HCT116 (cell line): ENCODE measurements around the gene PRAMEF12. TPM values are rescaled to one million over a fixed set of nuclear protein-coding genes. Genes with fewer than 3 reads are reported as not detected.

Experiments used
- ATAC-seq: fragments of 200-7000 bp; cut with Tn5 transposase; 2 replicates; pipeline ENCODE4 v1.9.1; 2020; ENCODE audit warnings: mild to moderate bottlenecking, moderate library complexity
- BruUV-seq: library from RNA; stranded (reverse); fragments of 400-500 nt; replicated peaks from 2 replicates; lab custom pipeline; 2021; lab: Mats Ljungman, UMichigan
- CTCF ChIA-PET: fragments of 300-600 bp; sonication (Branson Sonifier 250); formaldehyde crosslinking; loops from one replicate; lab custom pipeline; 2021; ENCODE audit warnings: antibody characterized with exemption; lab: Charles Lee
- POLR2A ChIA-PET: fragments of 300-600, 350-600 bp; sonication (Branson Sonifier 250); formaldehyde crosslinking; loops from one replicate; lab custom pipeline; 2021; ENCODE audit warnings: antibody characterized with exemption; lab: Charles Lee
- RAD21 ChIA-PET, 2 experiments: fragments of 300-600 bp; sonication (Branson Sonifier 250); formaldehyde crosslinking; loops; one replicate each; lab custom pipeline; 2023; ENCODE audit warnings: low total read pairs in 2 of 2; ENCODE audit not compliant: uncharacterized antibody in 2 of 2, unreplicated experiment in 2 of 2, low non-redundant PET in 1 of 2; lab: Charles Lee
- DNase-seq: peaks from one replicate; pipeline ENCODE4 v3.0.0-alpha.2; 2010; ENCODE audit warnings: low read depth, low spot score
- H2AFZ ChIP-seq: fragments of 200-600 bp; shearing (Covaris generic), sonication (generic); 2 replicates; pipeline ENCODE4 v1.6.1; 2017; ENCODE audit warnings: low read depth, mixed run types, mixed read lengths, antibody characterized with exemption, low read length; ENCODE audit not compliant: poor library complexity, severe bottlenecking
- H3K27ac ChIP-seq: 2 replicates; pipeline ENCODE4 v1.5.1; 2012; ENCODE audit warnings: low read depth, low read length
- H3K27me3 ChIP-seq: fragments of 200-600 bp; sonication (generic); 2 replicates; pipeline ENCODE4 v1.6.1; 2016; ENCODE audit warnings: mixed run types, low read length, mixed read lengths; ENCODE audit not compliant: insufficient read depth
- H3K36me3 ChIP-seq, 2 experiments: fragments of 200-500 bp in 1 of 2; fragments of 200-600 bp in 1 of 2; sonication (Bioruptor generic) in 1 of 2; sonication (generic) in 1 of 2; 2 replicates each; pipeline versions ENCODE4 v1.5.1 to v1.6.1; 2014 to 2016; ENCODE audit warnings: low read length in 2 of 2, inconsistent platforms in 1 of 2, mixed read lengths in 1 of 2, mixed run types in 1 of 2; ENCODE audit not compliant: insufficient read depth in 2 of 2, control insufficient read depth in 1 of 2
- H3K4me1 ChIP-seq, 2 experiments: fragments of 200-600 bp in 1 of 2; sonication (generic) in 1 of 2; 2 replicates each; pipeline versions ENCODE4 v1.5.1 to v1.6.1; 2012 to 2017; ENCODE audit warnings: low read length in 2 of 2, inconsistent platforms in 1 of 2, mild to moderate bottlenecking in 1 of 2, mixed read lengths in 1 of 2, mixed run types in 1 of 2, moderate library complexity in 1 of 2; ENCODE audit not compliant: insufficient read depth in 2 of 2, control insufficient read depth in 1 of 2
- H3K4me2 ChIP-seq: fragments of 200-600 bp; sonication (generic); 2 replicates; pipeline ENCODE4 v1.6.1; 2017; ENCODE audit warnings: mixed run types, low read length, mixed read lengths
- H3K4me3 ChIP-seq, 2 experiments: fragments of 200-600 bp in 1 of 2; sonication (generic) in 1 of 2; replicated peaks in 1 of 2; 2 replicates each; pipeline ENCODE4 v1.5.1; 2011 to 2016; ENCODE audit warnings: low read length in 2 of 2, control low read depth in 1 of 2, low read depth in 1 of 2, mild to moderate bottlenecking in 1 of 2, mixed read lengths in 1 of 2, mixed run types in 1 of 2
- H3K79me2 ChIP-seq: fragments of 200-600 bp; sonication (generic); 2 replicates; pipeline ENCODE4 v1.6.1; 2017; ENCODE audit warnings: mild to moderate bottlenecking, mixed run types, low read length, moderate library complexity, mixed read lengths; ENCODE audit not compliant: insufficient read depth
- H3K9ac ChIP-seq: fragments of 200-600 bp; sonication (generic); 2 replicates; pipeline ENCODE4 v1.6.1; 2016; ENCODE audit warnings: low read length, mixed read lengths
- H3K9me2 ChIP-seq: fragments of 200-600 bp; sonication (generic), shearing (Covaris generic); 2 replicates; pipeline ENCODE4 v1.6.1; 2017; ENCODE audit warnings: mixed run types, mild to moderate bottlenecking, moderate library complexity; ENCODE audit not compliant: insufficient read depth
- H3K9me3 ChIP-seq, 2 experiments: fragments of 200-500 bp in 1 of 2; fragments of 200-600 bp in 1 of 2; sonication (Bioruptor generic) in 1 of 2; sonication (generic) in 1 of 2; 2 replicates each; pipeline ENCODE4 v1.6.1; 2014 to 2017; ENCODE audit warnings: low read length in 2 of 2, mixed read lengths in 2 of 2, inconsistent platforms in 1 of 2, low read depth in 1 of 2, mild to moderate bottlenecking in 1 of 2, mixed run types in 1 of 2, moderate library complexity in 1 of 2; ENCODE audit not compliant: control insufficient read depth in 1 of 2, insufficient read depth in 1 of 2
- H4K20me1 ChIP-seq: fragments of 200-600 bp; sonication (generic), shearing (Covaris generic); 2 replicates; pipeline ENCODE4 v1.6.1; 2017; ENCODE audit warnings: mixed run types, mild to moderate bottlenecking, moderate library complexity; ENCODE audit not compliant: insufficient read depth
- CBX3 ChIP-seq: IDR thresholded peaks from 2 replicates; pipeline ENCODE4 v1.6.1; 2012; ENCODE audit warnings: low read depth
- ELF1 ChIP-seq: IDR thresholded peaks from 2 replicates; pipeline ENCODE4 v1.6.1; 2012; ENCODE audit warnings: low read depth, borderline replicate concordance
- EZH2 ChIP-seq: fragments of 200-600 bp; sonication (generic); IDR thresholded peaks from 2 replicates; pipeline ENCODE4 v1.6.1; 2017; ENCODE audit warnings: antibody characterized with exemption, mixed run types
- JUND ChIP-seq: IDR thresholded peaks from 2 replicates; pipeline ENCODE4 v1.6.1; 2012
- POLR2AphosphoS5 ChIP-seq: IDR thresholded peaks from 2 replicates; pipeline ENCODE4 v1.6.1; 2011; ENCODE audit warnings: mild to moderate bottlenecking, low read depth, low read length, moderate library complexity
- SRF ChIP-seq: IDR thresholded peaks from 2 replicates; pipeline ENCODE4 v1.6.1; 2012; ENCODE audit warnings: low read depth
- TCF7L2 ChIP-seq: IDR thresholded peaks from 2 replicates; pipeline ENCODE4 v1.7.0; 2011; ENCODE audit warnings: borderline replicate concordance, inconsistent platforms; ENCODE audit not compliant: insufficient read depth, insufficient read length; ENCODE audit errors: extremely low read depth
- YY1 ChIP-seq: IDR thresholded peaks from 2 replicates; pipeline ENCODE4 v1.6.1; 2011; ENCODE audit warnings: low read length, low read depth, moderate library complexity, mild to moderate bottlenecking; ENCODE audit not compliant: insufficient replicate concordance; ENCODE audit errors: extremely low read depth
- ZFX ChIP-seq: fragments of 450-650 bp; IDR thresholded peaks from 2 replicates; pipeline ENCODE4 v1.6.1; 2017
- ZNF274 ChIP-seq: fragments of 200-500 bp; sonication (Bioruptor generic); IDR thresholded peaks from 2 replicates; pipeline ENCODE4 v1.6.1; 2014; ENCODE audit warnings: mild to moderate bottlenecking, low read depth, low read length, inconsistent platforms
- intact Hi-C: fragments of 100-400 bp; cut with micrococcal nuclease; formaldehyde crosslinking; loops from 2 replicates; pipeline ENCODE4 v1.10.0; 2022
- total RNA-seq: library from RNA; stranded (reverse); gene quantifications from one replicate; pipeline ENCODE4 v1.2.1, GENCODE V29; 2021; ENCODE audit not compliant: unreplicated experiment
- TF ChIP-seq, protein P1 (sequence below): IDR thresholded peaks from 2 replicates; pipeline ENCODE4 v1.6.1; 2012
- TF ChIP-seq, protein P2 (sequence below), 3 experiments: fragments of 200-600 bp in 1 of 3; sonication (generic) in 1 of 3; IDR thresholded peaks in 2 of 3; conservative IDR thresholded peaks in 1 of 3; 2 replicates each; pipeline ENCODE4 v1.5.1; 2012 to 2017; ENCODE audit warnings: low read depth in 2 of 3, low read length in 2 of 3, antibody characterized with exemption in 1 of 3, borderline replicate concordance in 1 of 3, control low read depth in 1 of 3, mild to moderate bottlenecking in 1 of 3, mixed read lengths in 1 of 3, mixed run types in 1 of 3, moderate library complexity in 1 of 3; ENCODE audit not compliant: insufficient read depth in 1 of 3
- TF ChIP-seq, protein P3 (sequence below): IDR thresholded peaks from 2 replicates; pipeline ENCODE4 v1.6.1; 2011; ENCODE audit warnings: mild to moderate bottlenecking, low read length, moderate library complexity; ENCODE audit not compliant: insufficient replicate concordance; ENCODE audit errors: extremely low read depth
- TF ChIP-seq, protein P4 (sequence below): IDR thresholded peaks from 2 replicates; pipeline ENCODE4 v1.6.1; 2012

Gene PRAMEF12
- total RNA-seq, 1 experiment from 2014 or later, result not detected

DNA sequence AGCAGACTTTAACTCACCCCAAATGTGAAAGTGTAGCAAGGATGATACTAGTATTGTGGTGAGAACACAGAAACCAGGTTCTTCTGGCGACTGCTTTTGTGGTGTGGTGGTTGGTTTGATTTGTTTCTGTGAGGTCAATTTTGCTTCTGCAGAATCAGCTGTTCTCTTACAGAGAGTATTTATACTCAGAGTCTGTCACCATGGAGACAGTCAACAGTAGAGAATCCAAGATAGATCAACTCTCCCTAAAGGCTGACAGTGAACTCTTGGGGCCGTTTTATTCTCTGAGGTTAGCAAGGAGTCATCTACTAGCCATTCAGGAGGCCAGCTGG lies 27.6 kb upstream of the PRAMEF12 start, which contains the start of gene CFAP107 (continued):
- TF ChIP-seq ELF1, result no peak

DNA sequence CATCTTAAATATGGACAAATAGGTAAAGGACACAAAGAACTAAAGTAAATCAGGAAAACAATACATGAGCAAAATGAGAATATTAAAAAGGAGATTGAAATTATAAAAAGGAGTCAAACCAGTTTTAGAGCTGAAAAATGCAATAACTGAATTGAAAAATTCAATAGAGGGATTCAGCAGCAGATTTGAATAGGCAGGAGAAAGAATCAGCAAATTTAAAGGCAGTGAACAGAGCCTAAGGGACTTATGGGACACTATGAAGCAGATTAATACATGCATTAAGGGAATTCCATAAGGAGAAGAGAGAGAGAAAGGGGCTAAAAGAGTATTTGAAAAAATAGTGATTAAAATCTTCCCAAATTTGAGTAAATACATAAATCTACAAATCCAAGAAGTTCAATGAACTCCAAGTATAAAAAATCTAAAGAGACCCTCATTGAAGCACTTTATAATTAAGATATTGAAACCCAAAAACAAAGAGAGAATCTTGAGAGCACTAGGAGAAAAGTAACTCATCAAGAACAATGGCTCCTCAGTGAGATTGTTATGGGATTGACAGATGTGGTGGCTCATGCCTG lies 24.7 kb upstream of the PRAMEF12 start:
- RAD21 ChIA-PET, result no interaction called here
- no peak for TF ChIP-seq EZH2
- peak; percentile 22; the same call in 1 of the 2 replicates for TF ChIP-seq CBX3
- no peaks in the 10 kb centered on the region for H3K9me2 ChIP-seq
- H3K36me3 ChIP-seq, result no peaks in the 10 kb centered on the region
- CTCF ChIA-PET, result no interaction called here
- H3K9ac ChIP-seq, result no peak overlapping the region
- no peaks in the 10 kb centered on the region for H3K4me1 ChIP-seq
- no peak overlapping the region for H2AFZ ChIP-seq
- peaks cover 8% of the 10 kb centered on the region for H3K27me3 ChIP-seq
- ATAC-seq, result no peak
- no TSS peak for BruUV-seq
- H4K20me1 ChIP-seq, result no peaks in the 10 kb centered on the region
- no peak overlapping the region for H3K4me3 ChIP-seq
- DNase-seq, result no peak
- H3K9me3 ChIP-seq, result no peaks in the 10 kb centered on the region
- no peak overlapping the region for H3K4me2 ChIP-seq
- POLR2A ChIA-PET, result no interaction called here
- H3K27ac ChIP-seq, result no peak overlapping the region
- intact Hi-C loops, result no loop called here
- no peaks in the 10 kb centered on the region for H3K79me2 ChIP-seq

DNA sequence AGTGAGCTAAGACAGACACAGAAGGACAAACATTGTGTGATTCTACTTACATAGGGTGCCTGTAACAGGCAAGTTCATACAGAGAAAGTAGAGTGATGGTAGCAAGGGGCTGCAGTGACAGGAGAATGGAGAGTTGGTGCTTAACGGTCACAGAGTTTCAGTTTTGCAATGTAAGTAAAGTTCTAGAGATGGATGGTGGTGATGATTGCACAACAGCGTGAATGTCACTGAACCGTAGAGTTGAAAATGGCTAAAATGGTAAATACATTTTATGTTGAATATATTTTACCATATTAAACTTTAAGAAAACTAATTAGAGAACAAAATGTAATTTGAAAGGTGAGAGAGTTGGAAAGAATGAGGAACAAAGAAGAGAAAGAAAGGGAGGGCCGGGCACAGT lies 18.8 kb upstream of the PRAMEF12 start:
- no peak overlapping the region for H2AFZ ChIP-seq
- H3K27me3 ChIP-seq, result peaks cover 13% of the 10 kb centered on the region
- intact Hi-C loops, result no loop called here
- H3K4me1 ChIP-seq, result no peaks in the 10 kb centered on the region
- no peak for DNase-seq
- H3K9me3 ChIP-seq, result no peaks in the 10 kb centered on the region
- no peaks in the 10 kb centered on the region for H3K79me2 ChIP-seq
- H3K9me2 ChIP-seq, result no peaks in the 10 kb centered on the region
- BruUV-seq, result no TSS peak
- no peak overlapping the region for H3K9ac ChIP-seq
- ChIA-PET RAD21 (no interaction called here), POLR2A (no interaction called here), CTCF (no interaction called here)
- H3K27ac ChIP-seq, result no peak overlapping the region
- no peak overlapping the region for H3K4me2 ChIP-seq
- H4K20me1 ChIP-seq, result no peaks in the 10 kb centered on the region
- H3K4me3 ChIP-seq, result no peak overlapping the region
- no peaks in the 10 kb centered on the region for H3K36me3 ChIP-seq
- no peak for ATAC-seq
- TF ChIP-seq ZNF274 (no peak), ELF1 (no peak), JUND (no peak), CBX3 (no peak), YY1 (no peak), EZH2 (no peak), SRF (no peak), POLR2AphosphoS5 (no peak), ZFX (no peak), TCF7L2 (no peak)
- TF ChIP-seq, protein P1, sequence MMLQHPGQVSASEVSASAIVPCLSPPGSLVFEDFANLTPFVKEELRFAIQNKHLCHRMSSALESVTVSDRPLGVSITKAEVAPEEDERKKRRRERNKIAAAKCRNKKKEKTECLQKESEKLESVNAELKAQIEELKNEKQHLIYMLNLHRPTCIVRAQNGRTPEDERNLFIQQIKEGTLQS, result no peak
- TF ChIP-seq, protein P2, sequence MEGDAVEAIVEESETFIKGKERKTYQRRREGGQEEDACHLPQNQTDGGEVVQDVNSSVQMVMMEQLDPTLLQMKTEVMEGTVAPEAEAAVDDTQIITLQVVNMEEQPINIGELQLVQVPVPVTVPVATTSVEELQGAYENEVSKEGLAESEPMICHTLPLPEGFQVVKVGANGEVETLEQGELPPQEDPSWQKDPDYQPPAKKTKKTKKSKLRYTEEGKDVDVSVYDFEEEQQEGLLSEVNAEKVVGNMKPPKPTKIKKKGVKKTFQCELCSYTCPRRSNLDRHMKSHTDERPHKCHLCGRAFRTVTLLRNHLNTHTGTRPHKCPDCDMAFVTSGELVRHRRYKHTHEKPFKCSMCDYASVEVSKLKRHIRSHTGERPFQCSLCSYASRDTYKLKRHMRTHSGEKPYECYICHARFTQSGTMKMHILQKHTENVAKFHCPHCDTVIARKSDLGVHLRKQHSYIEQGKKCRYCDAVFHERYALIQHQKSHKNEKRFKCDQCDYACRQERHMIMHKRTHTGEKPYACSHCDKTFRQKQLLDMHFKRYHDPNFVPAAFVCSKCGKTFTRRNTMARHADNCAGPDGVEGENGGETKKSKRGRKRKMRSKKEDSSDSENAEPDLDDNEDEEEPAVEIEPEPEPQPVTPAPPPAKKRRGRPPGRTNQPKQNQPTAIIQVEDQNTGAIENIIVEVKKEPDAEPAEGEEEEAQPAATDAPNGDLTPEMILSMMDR (IDR thresholded peaks at IDR 0.05 in 2 of 3, conservative IDR thresholded peaks at IDR 0.05 in 1 of 3; ENCODE audit: borderline replicate concordance in 1 of 3, insufficient read depth in 1 of 3, low read depth in 2 of 3, low read length in 2 of 3), result no peak
- TF ChIP-seq, protein P3, sequence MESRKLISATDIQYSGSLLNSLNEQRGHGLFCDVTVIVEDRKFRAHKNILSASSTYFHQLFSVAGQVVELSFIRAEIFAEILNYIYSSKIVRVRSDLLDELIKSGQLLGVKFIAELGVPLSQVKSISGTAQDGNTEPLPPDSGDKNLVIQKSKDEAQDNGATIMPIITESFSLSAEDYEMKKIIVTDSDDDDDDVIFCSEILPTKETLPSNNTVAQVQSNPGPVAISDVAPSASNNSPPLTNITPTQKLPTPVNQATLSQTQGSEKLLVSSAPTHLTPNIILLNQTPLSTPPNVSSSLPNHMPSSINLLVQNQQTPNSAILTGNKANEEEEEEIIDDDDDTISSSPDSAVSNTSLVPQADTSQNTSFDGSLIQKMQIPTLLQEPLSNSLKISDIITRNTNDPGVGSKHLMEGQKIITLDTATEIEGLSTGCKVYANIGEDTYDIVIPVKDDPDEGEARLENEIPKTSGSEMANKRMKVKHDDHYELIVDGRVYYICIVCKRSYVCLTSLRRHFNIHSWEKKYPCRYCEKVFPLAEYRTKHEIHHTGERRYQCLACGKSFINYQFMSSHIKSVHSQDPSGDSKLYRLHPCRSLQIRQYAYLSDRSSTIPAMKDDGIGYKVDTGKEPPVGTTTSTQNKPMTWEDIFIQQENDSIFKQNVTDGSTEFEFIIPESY, result no peak
- TF ChIP-seq, protein P4, sequence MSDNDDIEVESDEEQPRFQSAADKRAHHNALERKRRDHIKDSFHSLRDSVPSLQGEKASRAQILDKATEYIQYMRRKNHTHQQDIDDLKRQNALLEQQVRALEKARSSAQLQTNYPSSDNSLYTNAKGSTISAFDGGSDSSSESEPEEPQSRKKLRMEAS, result no peak
